ENCODE results near the gene ICA1. TPM values are rescaled to one million over a fixed set of nuclear protein-coding genes. Genes with fewer than 3 reads are reported as not detected.

ICA1 gene
- total RNA-seq, 1 donor from 2014 or later = 30.3 TPM

- TF ChIP-seq, protein P1, sequence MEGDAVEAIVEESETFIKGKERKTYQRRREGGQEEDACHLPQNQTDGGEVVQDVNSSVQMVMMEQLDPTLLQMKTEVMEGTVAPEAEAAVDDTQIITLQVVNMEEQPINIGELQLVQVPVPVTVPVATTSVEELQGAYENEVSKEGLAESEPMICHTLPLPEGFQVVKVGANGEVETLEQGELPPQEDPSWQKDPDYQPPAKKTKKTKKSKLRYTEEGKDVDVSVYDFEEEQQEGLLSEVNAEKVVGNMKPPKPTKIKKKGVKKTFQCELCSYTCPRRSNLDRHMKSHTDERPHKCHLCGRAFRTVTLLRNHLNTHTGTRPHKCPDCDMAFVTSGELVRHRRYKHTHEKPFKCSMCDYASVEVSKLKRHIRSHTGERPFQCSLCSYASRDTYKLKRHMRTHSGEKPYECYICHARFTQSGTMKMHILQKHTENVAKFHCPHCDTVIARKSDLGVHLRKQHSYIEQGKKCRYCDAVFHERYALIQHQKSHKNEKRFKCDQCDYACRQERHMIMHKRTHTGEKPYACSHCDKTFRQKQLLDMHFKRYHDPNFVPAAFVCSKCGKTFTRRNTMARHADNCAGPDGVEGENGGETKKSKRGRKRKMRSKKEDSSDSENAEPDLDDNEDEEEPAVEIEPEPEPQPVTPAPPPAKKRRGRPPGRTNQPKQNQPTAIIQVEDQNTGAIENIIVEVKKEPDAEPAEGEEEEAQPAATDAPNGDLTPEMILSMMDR (conservative IDR thresholded peaks at IDR 0.05; ENCODE audit: low read depth, low read length) = no peak
- DNase-seq (ENCODE audit: low read depth) = no peak
- no peak overlapping the region for H3K4me3 ChIP-seq (ENCODE audit: low read depth, low read length)
These were observed 100.6 kb downstream of the ICA1 start for GRCh38 chr7:8161364-8161828.

DNA sequence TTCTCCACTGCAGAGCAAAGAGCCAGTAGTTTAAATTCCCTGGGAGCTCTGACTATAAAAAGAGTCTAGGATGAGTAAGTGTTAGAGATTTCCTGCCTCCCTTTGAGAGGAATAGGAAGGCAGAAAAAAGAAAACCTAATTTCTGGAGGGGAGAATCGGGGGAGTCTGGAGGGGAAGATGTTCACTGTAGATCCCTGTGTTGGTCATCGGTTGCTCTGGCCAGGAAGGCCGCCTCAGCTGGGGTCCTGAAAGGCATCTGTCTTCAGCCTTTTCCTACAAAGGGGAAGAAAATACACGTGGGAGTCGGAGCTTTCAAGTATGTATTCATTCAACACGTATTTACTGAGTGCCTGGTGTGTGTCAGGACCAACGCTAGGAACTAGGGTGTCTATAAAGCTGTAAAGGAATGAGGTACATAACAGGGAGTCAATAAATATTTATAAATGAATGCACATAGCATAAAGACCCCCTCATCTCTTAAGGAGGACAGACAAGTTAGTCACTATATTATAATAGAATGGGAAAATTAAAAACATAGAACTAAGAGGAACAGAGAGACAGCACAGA lies 101.1 kb downstream of the ICA1 start:
- TF ChIP-seq, protein P1 (conservative IDR thresholded peaks at IDR 0.05; ENCODE audit: low read depth, low read length) = no peak
- DNase-seq (ENCODE audit: low read depth) = no peak

DNA sequence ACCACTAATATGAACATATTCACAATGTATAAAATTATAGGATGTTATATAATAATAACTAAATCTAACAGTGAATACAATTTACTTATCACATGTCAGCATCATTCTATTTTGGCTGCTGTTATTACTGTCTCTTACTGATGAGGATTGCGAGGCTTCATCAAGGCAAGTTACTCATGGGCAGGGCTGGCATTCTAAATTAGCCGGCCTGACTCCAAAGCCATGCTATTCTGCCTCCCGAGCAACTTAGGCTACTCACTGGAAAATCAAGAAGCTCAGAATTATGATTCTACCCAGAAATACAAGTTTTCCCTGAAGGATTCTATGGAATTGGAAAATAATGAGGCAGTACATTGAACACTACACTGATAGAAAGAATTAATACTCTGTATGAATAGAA lies 101.7 kb downstream of the ICA1 start:
- no peak overlapping the region for H3K4me3 ChIP-seq (ENCODE audit: low read depth, low read length)
- TF ChIP-seq, protein P1 (conservative IDR thresholded peaks at IDR 0.05; ENCODE audit: low read depth, low read length) = no peak
- DNase-seq (ENCODE audit: low read depth) = no peak

More for the DNA sequence above, 101.1 kb downstream of the ICA1 start:
- no peak overlapping the region for H3K4me3 ChIP-seq (ENCODE audit: low read depth, low read length)

DNA sequence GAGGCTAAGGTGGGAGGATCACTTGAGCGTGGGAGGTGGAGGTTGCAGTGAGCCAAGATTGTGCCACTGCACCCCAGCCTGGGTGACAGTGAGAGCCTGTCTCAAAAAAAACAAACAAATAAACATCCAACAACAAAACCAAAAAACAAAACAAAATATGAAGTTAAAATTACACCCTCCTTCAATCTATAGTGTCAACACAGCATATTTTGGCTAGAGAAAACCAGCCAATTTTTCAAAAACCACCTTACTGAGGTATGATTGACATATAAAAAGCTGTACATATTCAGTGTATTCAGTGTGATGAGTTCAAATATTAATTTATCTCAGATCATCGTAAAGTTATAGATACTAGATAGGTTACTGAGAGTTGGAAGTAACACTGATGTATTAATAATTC lies 102.4 kb downstream of the ICA1 start:
- no peak overlapping the region for H3K4me3 ChIP-seq (ENCODE audit: low read depth, low read length)
- no peak for DNase-seq (ENCODE audit: low read depth)
- TF ChIP-seq, protein P1 (conservative IDR thresholded peaks at IDR 0.05; ENCODE audit: low read depth, low read length) = no peak

DNA sequence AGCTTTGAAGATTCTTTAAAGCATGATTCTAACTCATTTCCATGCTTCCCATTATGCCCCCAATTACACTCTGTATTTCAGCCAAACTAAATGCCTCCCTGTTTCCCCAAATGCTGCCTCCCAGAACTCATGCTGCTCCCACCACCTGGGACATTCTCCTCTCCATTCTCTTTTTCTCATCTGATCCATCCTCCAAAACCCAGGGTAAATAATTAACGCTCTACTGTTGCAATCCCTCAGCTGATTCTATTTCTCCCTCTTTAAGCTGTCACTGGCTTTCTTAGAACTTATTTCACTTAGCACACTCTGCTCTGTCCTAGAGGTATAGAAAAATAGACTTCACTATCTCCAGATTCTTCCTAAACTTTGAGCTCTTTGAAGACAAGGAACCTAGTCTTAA lies 104.7 kb downstream of the ICA1 start:
- H3K4me3 ChIP-seq (ENCODE audit: low read depth, low read length) = no peak overlapping the region
- TF ChIP-seq, protein P1 (conservative IDR thresholded peaks at IDR 0.05; ENCODE audit: low read depth, low read length) = no peak
- DNase-seq (ENCODE audit: low read depth) = no peak

- no peak overlapping the region for H3K4me3 ChIP-seq (ENCODE audit: low read depth, low read length)
- no peak for DNase-seq (ENCODE audit: low read depth)
- TF ChIP-seq, protein P1 (conservative IDR thresholded peaks at IDR 0.05; ENCODE audit: low read depth, low read length) = no peak
These were observed 106.1 kb downstream of the ICA1 start for GRCh38 chr7:8155836-8156235.

DNA sequence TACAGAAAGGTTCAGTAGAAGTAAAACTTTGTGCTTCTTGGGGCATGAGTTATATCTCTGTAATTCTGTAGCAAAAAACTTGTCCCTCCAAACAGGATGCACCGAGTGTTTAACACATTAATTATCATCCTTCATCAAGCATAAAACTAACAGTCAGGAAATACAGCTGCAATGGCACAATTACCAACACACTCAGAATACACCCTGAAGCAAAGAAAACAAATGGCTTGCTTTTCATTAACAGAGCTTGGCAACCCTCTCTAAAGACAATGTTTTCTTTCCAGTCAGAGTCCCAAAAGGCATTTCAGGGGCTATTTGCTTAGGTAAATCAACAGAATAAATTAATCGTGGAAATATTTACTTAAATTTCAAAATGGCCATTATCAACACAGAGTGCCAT lies 107.7 kb downstream of the ICA1 start:
- TF ChIP-seq, protein P1 (conservative IDR thresholded peaks at IDR 0.05; ENCODE audit: low read depth, low read length) = no peak
- no peak overlapping the region for H3K4me3 ChIP-seq (ENCODE audit: low read depth, low read length)
- no peak for DNase-seq (ENCODE audit: low read depth)
